ENCODE results near the gene ZNF888.
"Not testable (repeated sequence)": the region's sequence is repeated elsewhere in the genome, so short reads cannot be mapped to it uniquely, and the experiment has no call there.

ZNF888 gene

GRCh38 chr19:52941523-52941922 lies 18.3 kb upstream of the ZNF888 start:
- DNase-seq: not testable (repeated sequence)

DNA sequence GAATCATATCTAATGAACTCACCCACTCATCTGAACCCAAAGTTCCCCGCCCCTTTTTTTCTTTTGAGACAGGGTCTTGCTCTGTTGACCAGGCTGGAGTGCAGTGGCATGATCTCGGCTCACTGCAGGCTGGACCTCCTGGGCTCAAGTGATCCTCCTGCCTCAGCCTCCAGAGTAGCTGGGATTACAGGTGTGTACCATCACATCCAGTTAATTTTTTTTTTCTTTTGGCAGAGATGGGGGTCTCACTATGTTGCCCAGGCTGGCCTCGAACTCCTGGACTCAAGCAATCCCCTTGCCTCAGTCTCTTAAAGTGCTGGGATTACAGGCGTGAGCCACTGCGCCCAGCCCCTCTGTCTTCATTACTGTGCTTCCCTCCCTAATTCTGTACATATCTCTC lies 17.7 kb upstream of the ZNF888 start:
- DNase-seq: not testable (repeated sequence)

GRCh38 chr19:52938761-52939160 lies 15.5 kb upstream of the ZNF888 start:
- no peak for DNase-seq

DNA sequence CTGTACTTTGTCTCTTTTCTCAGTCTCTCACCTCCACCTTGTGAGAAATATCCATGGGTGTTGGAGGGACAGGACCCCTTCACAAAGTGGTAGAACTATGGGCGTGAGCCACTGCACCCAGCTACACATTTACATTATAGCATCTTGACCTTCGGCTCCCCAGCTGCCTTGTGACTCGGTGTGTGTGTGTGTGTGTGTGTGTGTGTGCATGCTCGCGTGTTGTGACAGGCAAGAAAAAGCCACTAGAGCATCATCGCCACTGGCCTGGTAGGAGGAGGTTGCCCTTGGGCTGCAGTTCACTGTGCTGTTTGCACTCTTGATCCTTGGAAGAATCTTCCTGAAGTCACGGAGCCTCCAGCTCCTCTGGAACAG lies 13.7 kb upstream of the ZNF888 start:
- DNase-seq: no peak

- DNase-seq: no peak
Observed at GRCh38 chr19:52936151-52936953, 13.1 kb upstream of the ZNF888 start.

DNA sequence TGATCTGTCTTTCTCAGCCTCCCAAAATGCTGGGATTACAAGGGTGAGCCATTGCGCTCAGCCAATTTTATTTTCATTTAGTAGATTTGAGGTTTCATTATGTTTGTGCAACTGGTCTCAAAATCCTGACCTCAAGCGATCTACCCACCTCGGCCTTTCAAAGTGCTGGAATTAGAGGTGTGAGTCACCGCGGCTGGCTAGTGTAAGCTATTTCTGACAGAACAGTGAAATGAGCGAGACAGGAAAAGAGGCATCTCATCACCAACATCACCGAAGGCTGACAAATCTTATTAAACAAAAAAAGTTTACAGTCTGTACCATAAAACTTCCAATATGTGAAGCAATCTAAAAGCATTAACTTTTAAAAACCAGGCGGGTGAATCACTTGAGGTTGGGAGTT lies 12.2 kb upstream of the ZNF888 start:
- DNase-seq: no peak

DNA sequence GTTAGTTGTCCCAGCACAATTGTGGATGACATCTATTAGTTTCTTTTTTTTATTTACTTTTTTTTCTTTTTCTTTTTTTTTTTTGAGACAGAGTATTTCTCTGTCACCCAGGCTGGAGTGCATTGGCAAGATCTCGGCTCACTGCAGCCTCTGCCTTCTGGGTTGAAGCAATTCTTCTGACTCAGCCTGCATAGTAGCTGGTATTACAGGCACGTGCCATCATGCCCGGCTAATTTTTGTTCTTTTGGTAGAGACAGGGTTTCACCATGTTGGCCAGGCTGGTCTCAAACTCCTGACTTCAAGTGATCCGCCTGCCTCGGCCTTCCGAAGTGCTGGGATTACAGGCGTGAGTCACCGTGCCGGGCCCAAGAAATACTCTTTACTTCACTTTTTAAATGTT lies 1.4 kb upstream of the ZNF888 start:
- DNase-seq: not testable (repeated sequence)

DNA sequence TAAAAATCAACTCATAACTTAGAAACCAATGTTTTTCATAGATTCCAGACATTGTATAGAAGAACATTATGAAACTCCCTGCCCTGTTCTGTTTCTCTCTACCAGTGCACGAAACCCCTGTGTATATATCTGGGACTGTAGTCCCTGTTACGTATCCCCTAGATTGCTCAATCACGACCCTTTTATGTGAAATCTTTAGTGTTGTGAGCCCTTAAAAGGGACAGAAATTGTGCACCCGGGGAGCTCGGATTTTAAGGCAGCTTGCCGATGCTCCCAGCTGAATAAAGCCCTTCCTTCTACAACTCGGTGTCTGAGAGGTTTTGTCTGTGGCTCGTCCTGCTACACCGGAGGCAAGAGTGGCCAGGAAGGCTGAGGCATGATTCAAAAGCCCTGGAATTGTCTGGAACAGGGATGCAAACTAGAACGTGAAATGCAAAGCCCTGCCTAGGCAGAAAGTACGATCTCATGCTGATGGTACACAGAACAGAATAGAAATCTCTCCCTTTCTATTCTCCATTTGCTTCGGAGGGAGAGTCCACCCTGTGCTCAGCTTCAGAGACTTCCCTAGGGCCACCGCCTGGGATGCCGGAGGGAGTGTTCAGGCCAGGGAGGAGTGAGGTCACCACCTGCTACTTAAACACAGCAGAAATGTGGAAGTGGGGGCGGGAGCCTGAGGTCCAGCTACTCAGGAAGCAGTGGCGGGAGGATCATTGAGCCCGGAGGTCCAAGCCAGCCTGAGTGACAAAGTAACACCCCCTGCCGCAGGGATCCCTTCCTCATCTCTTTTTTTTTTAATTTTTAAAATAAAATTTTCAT lies 758 bp upstream of the ZNF888 start:
- no peak for DNase-seq

GRCh38 chr19:52917531-52917930 lies 5.7 kb downstream of the ZNF888 start:
- no peak for DNase-seq

GRCh38 chr19:52910648-52911047 lies 12.6 kb downstream of the ZNF888 start:
- DNase-seq: no peak

DNA sequence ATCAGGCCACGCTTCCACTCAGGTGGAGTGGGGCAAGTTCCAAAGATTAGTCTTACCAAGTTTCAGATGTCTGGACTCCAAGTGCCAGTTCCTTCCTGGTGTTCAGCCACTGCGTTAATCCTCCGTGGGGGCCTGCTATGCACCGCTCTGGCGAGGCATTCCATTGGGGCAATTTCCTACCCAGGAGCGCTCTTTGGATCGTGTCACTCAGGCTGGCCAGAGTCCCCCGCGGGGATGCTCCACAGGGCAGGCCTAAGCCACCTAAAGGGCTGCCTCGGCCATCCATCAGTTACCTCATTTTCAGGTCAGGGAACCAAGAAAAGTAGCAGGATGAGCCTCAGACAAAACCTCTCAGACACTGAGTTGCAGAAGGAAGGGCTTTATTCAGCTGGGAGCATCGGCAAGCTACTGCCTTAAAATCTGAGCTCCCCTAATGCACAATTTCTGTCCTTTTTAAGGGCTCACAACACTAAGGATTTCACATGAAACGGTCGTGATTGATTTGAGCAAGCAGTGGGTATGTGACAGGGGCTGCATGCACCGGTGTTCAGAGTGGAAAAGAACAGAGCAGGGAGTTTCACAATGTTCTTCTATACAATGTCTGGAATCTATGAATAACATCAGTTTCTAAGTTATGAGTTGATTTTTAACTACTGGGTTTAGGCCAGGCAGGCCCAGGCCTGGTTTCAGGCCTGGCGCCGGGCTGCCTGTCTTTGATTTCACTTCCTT lies 19.0 kb downstream of the ZNF888 start:
- DNase-seq: not testable (repeated sequence)

- DNase-seq: no peak
Observed at GRCh38 chr19:52901842-52902241, 21.4 kb downstream of the ZNF888 start.

DNA sequence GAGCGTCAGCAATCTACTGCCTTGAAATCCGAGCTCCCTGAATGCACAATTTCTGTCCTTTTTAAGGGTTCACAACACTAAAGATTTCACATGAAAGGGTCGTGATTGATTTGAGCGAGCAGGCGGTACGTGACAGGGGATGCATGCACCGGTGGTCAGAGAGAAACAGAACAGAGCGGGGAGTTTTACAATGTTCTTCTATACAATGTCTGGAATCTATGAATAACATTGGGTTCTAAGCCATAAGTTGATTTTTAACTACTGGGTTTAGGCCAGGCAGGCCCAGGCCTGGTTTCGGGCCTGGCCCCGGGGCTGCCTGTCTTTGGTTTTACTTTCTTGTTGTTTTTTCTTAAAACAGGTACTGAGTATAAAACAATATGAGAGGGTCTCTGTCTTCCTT lies 24.6 kb downstream of the ZNF888 start:
- not testable (repeated sequence) for DNase-seq

DNA sequence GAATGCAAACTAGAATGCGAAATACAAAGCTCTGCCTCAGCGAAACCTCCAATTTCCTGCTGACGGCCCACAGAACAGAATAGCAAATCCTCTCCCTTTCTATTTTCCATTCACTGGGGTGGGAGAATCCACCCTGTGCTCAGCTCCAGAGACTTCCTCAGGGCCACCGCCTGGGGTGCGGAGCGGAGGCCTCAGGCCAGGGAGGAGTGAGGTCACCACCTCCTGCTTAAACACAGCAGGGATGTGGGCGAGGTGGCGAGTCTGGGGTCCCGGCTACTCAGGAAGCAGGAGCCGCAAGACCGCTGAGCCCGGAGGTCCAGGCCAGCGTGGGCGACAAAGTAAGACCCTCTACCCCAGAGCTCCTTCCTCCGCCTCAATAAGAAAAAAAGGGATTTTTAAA lies 25.1 kb downstream of the ZNF888 start:
- no peak for DNase-seq

- DNase-seq: peak; percentile 87 to 90
Observed at GRCh38 chr19:52897138-52897935, 25.9 kb downstream of the ZNF888 start, which contains the start of gene ZNF320. Gene ZNF320 (minus strand): TSS chr19:52897635. CDS start chr19:52890255, 7,380 bp downstream.

DNA sequence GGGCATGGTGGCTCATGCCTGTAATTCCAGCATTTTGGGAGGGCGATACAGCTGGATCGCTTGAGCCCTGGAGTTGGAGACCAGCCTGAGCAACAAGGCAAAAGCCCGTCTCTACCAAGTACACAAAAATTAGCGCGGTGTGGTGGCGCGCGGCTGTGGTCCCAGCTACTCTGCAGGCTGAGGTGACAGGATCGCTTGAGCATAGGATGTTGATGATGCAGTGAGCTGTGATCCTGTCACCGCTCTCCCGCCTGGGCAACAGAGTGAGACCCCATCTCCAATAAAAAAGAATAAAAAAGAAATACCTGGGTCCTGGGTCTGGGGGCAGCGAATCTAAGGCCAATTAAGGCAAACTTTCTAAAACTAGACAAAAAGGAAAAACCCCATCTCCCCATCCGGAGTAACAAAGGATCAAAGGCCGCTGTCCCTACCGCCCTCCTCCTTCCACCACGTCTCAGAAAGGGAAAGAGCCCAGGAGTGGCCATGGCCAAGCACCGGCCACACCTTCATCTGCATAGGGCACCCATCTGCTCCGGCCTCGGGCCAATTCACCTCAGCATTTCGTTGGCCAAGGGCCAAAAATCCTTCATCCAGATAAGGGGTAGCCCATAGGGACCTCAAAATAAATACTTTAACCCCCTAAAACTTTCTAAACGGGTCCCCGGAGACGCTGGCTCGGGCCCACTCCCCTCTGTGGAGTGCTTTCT lies 26.6 kb downstream of the ZNF888 start:
- peak in 1 of 2 donors; percentile 0 for DNase-seq

DNA sequence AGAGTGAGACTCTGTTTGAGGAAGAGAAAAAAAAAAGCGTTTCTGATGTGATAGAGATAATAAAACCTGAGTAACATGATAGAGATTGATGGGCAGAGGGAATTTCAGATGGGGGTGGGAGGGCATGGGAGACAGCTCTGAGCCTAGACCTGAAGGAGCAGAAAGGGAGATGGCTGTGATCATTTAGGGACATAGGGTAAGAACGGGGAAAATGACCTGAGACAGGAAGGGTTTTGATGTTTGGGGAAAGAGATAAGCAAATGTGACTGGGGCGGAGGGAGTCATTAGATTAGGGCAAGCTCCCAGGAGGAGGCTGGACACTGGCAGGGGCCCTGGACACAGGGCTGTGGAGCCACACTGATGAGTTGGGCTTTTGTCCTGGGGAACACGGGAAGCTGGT lies 31.9 kb downstream of the ZNF888 start:
- DNase-seq: no peak

GRCh38 chr19:52889931-52890330 lies 33.3 kb downstream of the ZNF888 start:
- no peak for DNase-seq

DNA sequence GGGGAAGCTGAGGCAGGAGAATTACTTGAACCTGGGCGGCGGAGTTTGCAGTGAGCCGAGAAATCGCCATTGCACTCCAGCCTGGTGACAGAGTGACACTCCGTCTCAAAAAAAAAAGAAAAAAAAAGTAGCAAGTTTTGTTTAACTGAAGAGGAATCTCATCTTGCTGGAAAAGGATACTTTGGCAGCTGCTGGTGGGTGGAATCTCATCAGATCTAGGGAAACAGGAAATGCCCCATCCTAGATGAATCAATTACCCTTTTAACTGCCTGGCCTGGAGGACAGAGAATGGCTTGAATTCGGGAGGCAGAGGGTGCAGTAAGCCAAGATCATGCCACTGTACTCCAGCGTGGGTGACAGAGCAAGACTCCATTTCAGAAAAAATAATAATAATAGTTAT lies 34.2 kb downstream of the ZNF888 start:
- no peak for DNase-seq

- DNase-seq: no peak
Observed at GRCh38 chr19:52880895-52881389, 42.3 kb downstream of the ZNF888 start.

- DNase-seq: not testable (repeated sequence)
Observed at GRCh38 chr19:52872996-52873395, 50.2 kb downstream of the ZNF888 start.

- no peak for DNase-seq
Observed at GRCh38 chr19:52871466-52871865, 51.8 kb downstream of the ZNF888 start.
